Endometrial microvascular endothelial cells (primary cell): Measurements from ENCODE around the gene LAMC2. TPM values are rescaled to one million over a fixed set of nuclear protein-coding genes. Genes with fewer than 3 reads are reported as not detected.

ENCODE experiments used
- in situ Hi-C: cut with HindIII; loops from 2 replicates; pipeline ENCODE4 v1.10.0; 2017; ENCODE audit warnings: low sequenced_read_pairs, low pct_unique_long_range_greater_than_20kb; ENCODE audit errors: inconsistent ontology term
- total RNA-seq: library from RNA; depleted of rRNA; stranded (reverse); fragments of >200 nt; gene quantifications from one replicate; pipeline ENCODE4 v1.2.3, GENCODE V29; 2015; ENCODE audit errors: inconsistent ontology term

Gene LAMC2
- total RNA-seq, 1 donor from 2014 or later, result 2.4 TPM

GRCh38 chr1:183205196-183205781 lies 19.2 kb downstream of the LAMC2 start:
- in situ Hi-C loops, result no loop called here

GRCh38 chr1:183206538-183207122 lies 20.6 kb downstream of the LAMC2 start:
- in situ Hi-C loops, result no loop called here

- in situ Hi-C loops, result no loop called here
Measured at GRCh38 chr1:183209533-183210158, 23.6 kb downstream of the LAMC2 start.

GRCh38 chr1:183210681-183211080 lies 24.6 kb downstream of the LAMC2 start:
- in situ Hi-C loops, result no loop called here

GRCh38 chr1:183212870-183213269 lies 26.8 kb downstream of the LAMC2 start:
- in situ Hi-C loops, result no loop called here

GRCh38 chr1:183214021-183214970 lies 28.2 kb downstream of the LAMC2 start:
- in situ Hi-C loops, result no loop called here

GRCh38 chr1:183215076-183215720 lies 29.1 kb downstream of the LAMC2 start:
- in situ Hi-C loops, result no loop called here

GRCh38 chr1:183215936-183216335 lies 29.9 kb downstream of the LAMC2 start:
- in situ Hi-C loops, result no loop called here

- in situ Hi-C loops, result no loop called here
Measured at GRCh38 chr1:183218027-183218618, 32.1 kb downstream of the LAMC2 start.

- in situ Hi-C loops, result no loop called here
Measured at GRCh38 chr1:183218971-183219615, 33.0 kb downstream of the LAMC2 start.

GRCh38 chr1:183219616-183220009 lies 33.5 kb downstream of the LAMC2 start:
- in situ Hi-C loops, result no loop called here

GRCh38 chr1:183222909-183223308 lies 36.8 kb downstream of the LAMC2 start:
- in situ Hi-C loops, result no loop called here

GRCh38 chr1:183223467-183223866 lies 37.4 kb downstream of the LAMC2 start:
- in situ Hi-C loops, result no loop called here

- in situ Hi-C loops, result no loop called here
Measured at GRCh38 chr1:183226361-183226760, 40.3 kb downstream of the LAMC2 start.

- in situ Hi-C loops, result no loop called here
Measured at GRCh38 chr1:183226963-183227362, 40.9 kb downstream of the LAMC2 start.

GRCh38 chr1:183227422-183228346 lies 41.6 kb downstream of the LAMC2 start:
- in situ Hi-C loops, result no loop called here
